GM19099 (cell line): ENCODE data around the gene SLCO2B1.

Source experiments
- POLR2A ChIP-seq: IDR thresholded peaks from 3 replicates; pipeline ENCODE4 v1.6.1; 2011; ENCODE audit warnings: low read depth; ENCODE audit not compliant: insufficient read length; ENCODE audit errors: extremely low read depth

SLCO2B1 gene

DNA sequence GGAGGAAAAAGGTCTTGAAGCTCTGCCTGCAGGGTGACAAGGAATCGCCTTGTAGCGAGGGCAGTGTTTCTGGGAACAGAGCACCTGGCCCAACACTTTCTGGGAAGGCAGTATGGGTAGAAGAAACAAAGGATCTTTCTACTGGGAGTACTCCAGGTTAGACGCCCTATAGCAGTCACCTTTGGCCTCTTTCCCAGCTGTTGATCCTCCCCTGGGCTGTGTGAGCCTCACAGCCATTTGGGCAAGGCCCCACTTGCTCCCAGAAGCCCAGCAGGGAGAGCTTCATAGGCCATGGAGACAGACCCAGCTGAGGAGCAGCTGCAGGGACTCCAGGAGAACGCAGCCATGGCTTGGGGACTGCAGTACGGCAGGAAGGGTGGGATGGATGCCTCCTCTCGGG, 1.2 kb downstream of the SLCO2B1 start:
- TF ChIP-seq POLR2A = no peak

GRCh38 chr11:75152651-75153427, 1.9 kb downstream of the SLCO2B1 start:
- TF ChIP-seq POLR2A = no peak

GRCh38 chr11:75154646-75155569, 4.0 kb downstream of the SLCO2B1 start:
- TF ChIP-seq POLR2A = no peak

DNA sequence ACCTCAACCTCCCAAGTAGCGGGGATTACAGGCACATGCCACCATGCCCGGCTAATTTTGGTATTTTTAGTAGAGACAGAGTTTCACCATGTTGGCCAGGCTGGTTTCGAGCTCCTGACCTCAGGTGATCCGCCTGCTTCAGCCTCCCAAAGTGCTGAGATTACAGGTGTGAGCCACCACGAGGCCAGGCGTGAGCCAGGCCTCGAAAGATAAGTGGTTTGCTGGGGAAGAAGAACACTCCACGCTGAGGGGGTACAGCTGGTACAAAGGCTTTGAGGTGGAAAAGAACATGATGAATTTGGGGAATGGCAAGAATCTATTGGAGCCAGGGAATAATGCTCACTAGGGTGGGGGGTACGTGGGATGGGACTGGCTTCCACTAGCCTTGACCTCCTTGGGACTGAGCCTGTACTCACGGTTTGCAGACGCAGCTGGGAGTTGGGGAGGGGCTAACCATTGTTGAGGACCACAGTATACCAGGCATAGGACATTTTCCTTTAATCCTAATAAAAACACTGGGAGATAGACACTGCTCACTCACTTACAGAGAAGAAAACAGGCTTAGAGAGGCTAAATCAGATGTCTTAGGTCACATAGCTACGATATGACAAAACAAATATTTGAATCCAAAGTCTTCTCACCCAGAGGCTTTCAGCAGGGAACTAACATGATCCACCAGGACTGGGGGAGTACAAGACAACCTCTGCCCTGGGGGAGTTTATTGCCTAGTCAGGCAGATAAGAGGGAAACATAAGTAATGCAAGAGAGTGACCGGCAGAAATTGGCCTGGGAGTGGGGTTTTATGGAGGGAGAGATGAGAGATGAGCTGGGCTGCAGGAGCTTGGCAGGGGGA, 4.9 kb downstream of the SLCO2B1 start:
- no peak for TF ChIP-seq POLR2A

- no peak for TF ChIP-seq POLR2A
Observed at GRCh38 chr11:75158241-75158640, 7.3 kb downstream of the SLCO2B1 start.

DNA sequence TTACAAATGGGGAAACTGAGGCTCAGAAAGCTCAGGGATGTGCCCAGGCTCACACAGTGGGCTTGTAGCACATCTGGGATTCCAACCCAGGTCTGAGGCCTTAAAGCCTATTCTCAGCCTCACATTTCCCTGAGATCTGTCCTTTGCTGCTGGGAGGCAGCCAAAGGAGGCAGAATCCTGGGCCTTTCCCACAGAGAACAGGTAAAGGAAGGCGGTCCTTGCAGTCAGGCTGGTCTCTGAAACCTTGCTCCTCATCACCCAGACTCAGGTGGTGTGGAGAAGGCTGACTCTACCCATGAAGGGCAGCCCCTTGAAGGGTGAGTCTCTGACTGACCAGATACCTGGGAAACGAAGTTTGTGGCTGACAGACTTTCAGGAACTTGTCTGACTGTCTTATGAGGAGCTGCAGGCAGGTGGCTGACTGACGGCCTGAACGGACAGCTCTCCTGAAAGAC, 7.8 kb downstream of the SLCO2B1 start:
- TF ChIP-seq POLR2A = no peak

- no peak for TF ChIP-seq POLR2A
Observed at GRCh38 chr11:75159151-75159953, 8.4 kb downstream of the SLCO2B1 start.

DNA sequence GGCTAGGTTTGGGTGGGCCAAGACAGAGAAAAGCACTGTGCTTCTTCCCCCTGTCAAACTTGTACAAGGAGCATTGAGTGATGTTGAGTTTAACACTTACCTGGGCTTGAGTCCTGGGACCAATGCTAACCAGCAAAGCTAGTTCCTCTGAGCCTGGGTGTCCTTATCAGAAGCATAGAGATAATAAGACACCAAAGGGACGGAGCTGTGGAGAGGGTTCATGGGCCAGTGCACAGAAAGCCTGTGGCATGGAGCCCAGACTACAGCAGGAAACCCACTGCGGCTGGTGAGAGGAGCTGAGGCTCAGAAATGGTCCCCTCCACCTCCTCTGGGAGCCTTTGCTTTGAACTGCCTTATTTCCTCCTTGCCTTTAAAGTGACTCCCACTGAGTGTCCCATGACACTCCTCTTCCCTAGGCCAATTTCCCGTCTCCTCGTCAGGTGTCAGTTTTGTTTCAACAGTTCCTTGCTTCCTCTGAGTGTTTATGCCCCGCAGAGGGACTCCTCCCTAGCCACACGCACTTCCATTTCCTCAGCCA, 9.4 kb downstream of the SLCO2B1 start:
- no peak for TF ChIP-seq POLR2A

GRCh38 chr11:75160880-75161279, 10.0 kb downstream of the SLCO2B1 start:
- TF ChIP-seq POLR2A = no peak

DNA sequence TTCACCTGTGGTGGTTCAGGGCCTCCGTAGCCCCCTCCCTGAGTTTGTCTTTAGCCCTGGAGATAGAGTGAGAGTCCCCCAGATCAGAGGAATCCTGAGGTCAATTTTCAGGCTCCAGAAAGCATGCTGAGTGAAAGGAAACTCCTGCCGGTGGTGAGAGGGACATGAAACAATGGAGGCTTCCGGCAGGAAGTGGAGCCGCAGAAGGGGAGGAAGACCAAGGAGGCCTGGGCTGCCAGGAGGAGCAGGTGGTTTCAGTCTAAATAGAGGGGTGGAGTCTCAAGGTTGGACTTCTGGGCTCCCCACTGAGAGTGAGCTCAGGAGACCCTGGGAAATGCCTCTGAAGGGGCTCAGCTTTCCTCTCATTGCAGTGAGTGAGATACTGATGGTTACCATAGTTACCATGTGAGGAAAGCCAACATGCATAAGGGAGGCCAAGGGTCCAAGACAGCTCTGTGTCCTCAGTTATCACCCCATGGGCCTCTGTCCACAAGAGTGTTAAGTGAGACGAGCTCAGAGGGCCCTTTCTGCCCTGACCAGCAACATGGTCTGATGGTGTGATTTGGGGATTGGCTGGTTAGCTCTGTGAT, 10.7 kb downstream of the SLCO2B1 start:
- no peak for TF ChIP-seq POLR2A

DNA sequence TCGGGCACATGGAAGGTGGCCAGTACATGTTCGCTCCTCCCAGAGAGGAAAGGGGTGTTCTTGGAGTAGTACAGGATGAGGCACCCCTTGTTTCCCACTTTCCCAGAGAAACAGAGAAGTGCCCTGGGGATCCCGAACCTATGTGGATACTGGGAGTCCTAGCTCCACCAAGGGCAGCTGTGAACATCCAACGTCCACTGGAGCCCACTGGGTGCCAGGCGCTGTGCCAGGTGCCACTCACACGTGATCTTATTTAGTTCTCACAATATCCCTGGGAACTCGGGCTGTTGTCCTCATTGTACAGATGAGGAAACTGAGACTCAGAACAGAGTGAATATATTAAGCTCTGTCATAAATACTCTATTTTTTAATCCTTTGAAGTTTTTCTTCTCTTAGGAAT, 12.0 kb downstream of the SLCO2B1 start:
- TF ChIP-seq POLR2A = no peak

GRCh38 chr11:75163921-75164849, 13.3 kb downstream of the SLCO2B1 start:
- TF ChIP-seq POLR2A = no peak
